Neural cell (in vitro differentiated cells): ENCODE results near the gene DBR1.

Experiments
- CTCF ChIP-seq: fragments of 450-650 bp; IDR thresholded peaks from 2 replicates; pipeline ENCODE4 v1.5.1; 2014; ENCODE audit warnings: antibody characterized with exemption, mild to moderate bottlenecking, moderate library complexity; ENCODE audit not compliant: poor library complexity, severe bottlenecking
- EZH2 ChIP-seq: fragments of 200-600, 300-800 bp; shearing (Covaris generic), sonication (generic); IDR thresholded peaks from 2 replicates; pipeline ENCODE4 v1.6.1; 2014; ENCODE audit warnings: antibody characterized with exemption, low read length, borderline replicate concordance, mild to moderate bottlenecking; ENCODE audit not compliant: insufficient read depth, poor library complexity, severe bottlenecking
- POLR2AphosphoS5 ChIP-seq: IDR thresholded peaks from 2 replicates; pipeline ENCODE4 v1.6.1; 2012
- REST ChIP-seq: IDR thresholded peaks from 2 replicates; pipeline ENCODE4 v1.6.1; 2012; ENCODE audit warnings: borderline replicate concordance

GRCh38 chr3:138157743-138158142 is 17.0 kb downstream of the DBR1 start:
- TF ChIP-seq CTCF (no peak), EZH2 (no peak), REST (no peak), POLR2AphosphoS5 (no peak)
